Mesodermal cell (in vitro differentiated cells): Measurements from ENCODE around the gene KRT86.

ENCODE experiments used
- H3K27ac ChIP-seq: 2 replicates; pipeline ENCODE4 v1.7.0; 2013; ENCODE audit warnings: mild to moderate bottlenecking, low read depth, low read length, moderate library complexity; ENCODE audit not compliant: severe bottlenecking
- H3K36me3 ChIP-seq: 2 replicates; pipeline ENCODE4 v1.7.1; 2013; ENCODE audit warnings: mild to moderate bottlenecking, low read length, moderate library complexity; ENCODE audit not compliant: control insufficient read depth, insufficient read depth
- H3K4me1 ChIP-seq: one replicate; pipeline ENCODE4 v1.7.1; 2013; ENCODE audit warnings: mild to moderate bottlenecking, low read length; ENCODE audit not compliant: insufficient read depth, control insufficient read depth, poor library complexity, severe bottlenecking
- H3K4me3 ChIP-seq: 2 replicates; pipeline ENCODE4 v1.7.0; 2013; ENCODE audit warnings: low read length, control low read depth, mild to moderate bottlenecking; ENCODE audit not compliant: insufficient read depth, poor library complexity, severe bottlenecking; ENCODE audit errors: extremely low read depth
- H3K9me3 ChIP-seq: 2 replicates; pipeline ENCODE4 v1.7.1; 2013; ENCODE audit warnings: mild to moderate bottlenecking, low read length, moderate library complexity; ENCODE audit not compliant: control insufficient read depth
- WGBS, 2 experiments: methylation state at CpG; one replicate each; pipeline ENCODE4 v1.1.5; 2013; ENCODE audit warnings: missing lambda C conversion rate in 2 of 2; ENCODE audit not compliant: insufficient coverage in 2 of 2; 5-methylcytosine and 5-hydroxymethylcytosine counted together

The KRT86 gene

GRCh38 chr12:52262286-52262685, 12.2 kb upstream of the KRT86 start:
- 85 to 100% methylated on average over 1 to 2 of the region's 3 CpGs for WGBS, 2 experiments
- Histone ChIP-seq H3K27ac (no peak overlapping the region), H3K4me3 (no peak overlapping the region), H3K9me3 (no peaks in the 10 kb centered on the region), H3K36me3 (no peaks in the 10 kb centered on the region), H3K4me1 (no peaks in the 10 kb centered on the region)

- no peaks in the 10 kb centered on the region for H3K36me3 ChIP-seq
- no peak overlapping the region for H3K27ac ChIP-seq
- H3K4me3 ChIP-seq = no peak overlapping the region
- no peaks in the 10 kb centered on the region for H3K9me3 ChIP-seq
- WGBS, 2 experiments = 90 to 93% methylated on average over 6 to 7 of the region's 7 CpGs
- H3K4me1 ChIP-seq = no peaks in the 10 kb centered on the region
Observed at GRCh38 chr12:52263761-52264434, 10.5 kb upstream of the KRT86 start.

DNA sequence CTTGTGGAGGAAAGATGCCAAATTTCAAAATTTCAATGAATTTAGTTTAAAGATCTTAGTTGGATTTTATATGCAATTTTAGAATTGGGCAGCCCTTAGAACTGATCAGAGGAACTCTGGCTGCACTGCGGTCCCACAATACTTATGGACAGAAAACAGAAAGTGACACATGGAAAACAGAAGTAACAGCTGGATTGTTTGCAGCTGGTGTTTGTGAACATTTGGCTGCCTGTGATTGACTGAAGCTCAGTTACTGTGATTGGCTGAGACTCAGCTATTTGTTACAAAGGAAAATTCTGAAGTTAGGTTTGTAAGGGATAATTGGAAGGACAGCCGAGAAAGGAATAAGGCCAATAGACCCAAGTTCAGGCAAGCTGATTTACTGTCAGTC, 10.0 kb upstream of the KRT86 start:
- Histone ChIP-seq H3K27ac (no peak overlapping the region), H3K36me3 (no peaks in the 10 kb centered on the region), H3K4me1 (no peaks in the 10 kb centered on the region), H3K4me3 (no peak overlapping the region), H3K9me3 (no peaks in the 10 kb centered on the region)
- WGBS, 2 experiments = 96 to 100% methylated on average over 1 to 2 of the region's 2 CpGs

- H3K4me1 ChIP-seq = no peaks in the 10 kb centered on the region
- H3K9me3 ChIP-seq = no peaks in the 10 kb centered on the region
- H3K27ac ChIP-seq = no peak overlapping the region
- 100% methylated on average over 2 of the region's 2 CpGs for WGBS, 2 experiments
- no peaks in the 10 kb centered on the region for H3K36me3 ChIP-seq
- no peak overlapping the region for H3K4me3 ChIP-seq
Observed at GRCh38 chr12:52266514-52266913, 7.9 kb upstream of the KRT86 start.

DNA sequence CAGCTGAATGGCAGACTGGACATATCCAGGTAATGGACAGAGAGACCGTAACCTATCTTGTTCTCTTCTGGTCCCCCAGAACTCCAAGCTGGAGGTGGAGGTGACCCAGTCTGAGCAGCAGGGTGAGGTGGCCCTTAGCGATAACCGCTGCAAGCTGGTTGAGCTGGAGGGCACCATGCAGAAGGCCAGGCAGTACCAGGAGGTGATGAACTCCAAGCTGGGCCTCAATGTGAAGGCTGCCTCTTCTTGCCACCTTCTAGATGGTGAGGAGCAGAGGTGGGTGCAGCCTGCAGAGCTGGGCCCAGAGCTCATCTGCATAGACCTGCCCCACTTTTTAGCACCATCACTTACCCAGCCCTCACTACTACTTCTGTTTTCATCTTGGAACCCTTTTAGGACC, 7.2 kb upstream of the KRT86 start:
- Histone ChIP-seq H3K9me3 (no peaks in the 10 kb centered on the region), H3K36me3 (no peaks in the 10 kb centered on the region), H3K4me1 (no peaks in the 10 kb centered on the region), H3K27ac (no peak overlapping the region), H3K4me3 (no peak overlapping the region)
- WGBS, 2 experiments = 56 to 61% methylated on average over 3 of the region's 3 CpGs

- no peak overlapping the region for H3K4me3 ChIP-seq
- H3K9me3 ChIP-seq = no peaks in the 10 kb centered on the region
- WGBS, 2 experiments = 70 to 71% methylated on average over 1 to 2 of the region's 3 CpGs
- no peaks in the 10 kb centered on the region for H3K4me1 ChIP-seq
- no peaks in the 10 kb centered on the region for H3K36me3 ChIP-seq
- H3K27ac ChIP-seq = no peak overlapping the region
Observed at GRCh38 chr12:52267699-52268098, 6.7 kb upstream of the KRT86 start.

DNA sequence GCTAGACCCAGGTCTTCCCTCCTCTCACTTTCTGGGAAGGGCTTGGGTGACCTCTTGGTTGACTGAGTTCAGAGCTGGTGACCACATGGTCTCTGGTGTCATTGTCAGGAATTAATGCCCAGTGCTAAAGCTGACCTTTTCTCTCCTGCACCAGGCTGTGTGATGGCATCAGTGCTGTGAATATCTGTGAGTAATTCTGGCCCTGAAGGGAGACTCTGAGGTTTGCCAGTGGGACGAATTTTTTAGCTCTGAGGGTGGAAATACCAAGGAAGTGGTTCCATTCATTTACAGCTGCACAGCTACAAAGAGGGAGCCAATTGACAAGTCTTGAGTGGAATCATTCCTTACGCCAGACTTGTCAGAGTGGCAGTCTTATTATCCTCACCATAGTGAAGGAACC, 6.2 kb upstream of the KRT86 start:
- no peaks in the 10 kb centered on the region for H3K9me3 ChIP-seq
- H3K4me1 ChIP-seq = no peaks in the 10 kb centered on the region
- WGBS, 2 experiments = 75 to 80% methylated on average over 1 of the region's 2 CpGs
- no peak overlapping the region for H3K4me3 ChIP-seq
- no peak overlapping the region for H3K27ac ChIP-seq
- no peaks in the 10 kb centered on the region for H3K36me3 ChIP-seq

DNA sequence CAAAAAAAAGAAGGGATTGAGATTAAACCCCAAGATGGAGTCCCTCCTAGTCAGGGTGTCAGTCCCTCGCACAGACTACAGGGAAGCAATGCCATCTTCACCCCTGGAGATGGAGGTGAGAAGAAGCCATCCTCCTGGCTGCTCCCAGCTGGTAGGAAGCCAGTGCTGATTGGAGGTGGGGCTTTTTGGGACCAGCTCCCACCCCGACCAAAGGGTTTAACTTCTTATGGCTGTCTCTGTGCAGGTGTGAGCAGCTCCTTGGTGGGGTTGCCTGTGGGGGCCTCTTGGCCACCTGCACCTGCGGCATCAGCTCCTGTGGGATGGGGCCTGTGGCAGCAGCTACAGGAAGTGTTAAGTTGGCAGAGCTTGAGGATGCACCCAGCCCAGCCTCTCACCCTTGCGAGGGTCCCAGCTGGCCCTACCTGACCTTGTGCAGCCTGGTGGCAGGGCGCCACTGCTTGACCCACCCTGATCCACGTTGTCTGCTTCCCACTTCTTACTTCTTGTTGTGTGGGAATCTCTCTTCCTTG, 3.8 kb upstream of the KRT86 start:
- whole genome bisulfite sequencing, 2 experiments = 75 to 91% methylated on average over 4 to 6 of the region's 6 CpGs
- Histone ChIP-seq H3K4me1 (no peaks in the 10 kb centered on the region), H3K36me3 (no peaks in the 10 kb centered on the region), H3K4me3 (no peak overlapping the region), H3K27ac (no peak overlapping the region), H3K9me3 (no peaks in the 10 kb centered on the region)

DNA sequence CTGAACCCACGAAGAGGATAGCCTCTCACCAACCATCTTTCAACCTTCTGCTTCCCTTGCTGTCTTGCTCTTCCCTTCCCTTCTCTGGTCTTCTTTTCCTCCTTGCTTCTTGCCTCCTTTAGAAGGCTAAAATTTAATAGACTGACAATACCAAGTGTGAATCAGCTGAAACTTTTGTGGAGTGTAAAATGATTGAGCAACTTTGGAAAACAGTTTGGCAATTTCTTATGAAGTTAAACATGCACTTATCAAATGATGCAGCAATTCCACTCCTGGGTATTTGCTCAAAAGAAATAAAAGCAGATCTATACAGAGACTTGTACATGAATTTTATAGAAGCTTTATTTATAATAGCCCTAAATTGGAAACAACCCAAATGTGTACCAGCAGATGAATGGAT, 3.3 kb upstream of the KRT86 start:
- 80% methylated on average over 1 of the region's 1 CpG; no CpG with 5 or more reads in 1 of the 2 experiments for WGBS, 2 experiments
- Histone ChIP-seq H3K9me3 (no peaks in the 10 kb centered on the region), H3K4me1 (no peaks in the 10 kb centered on the region), H3K36me3 (no peaks in the 10 kb centered on the region), H3K4me3 (no peak overlapping the region), H3K27ac (no peak overlapping the region)

- H3K4me1 ChIP-seq = peaks cover 9% of the 10 kb centered on the region
- WGBS, 2 experiments = 78 to 93% methylated on average over 2 to 3 of the region's 3 CpGs
- H3K9me3 ChIP-seq = no peaks in the 10 kb centered on the region
- H3K4me3 ChIP-seq = no peak overlapping the region
- H3K36me3 ChIP-seq = no peaks in the 10 kb centered on the region
- no peak overlapping the region for H3K27ac ChIP-seq
Observed at GRCh38 chr12:52275686-52276085, 1.2 kb downstream of the KRT86 start.

DNA sequence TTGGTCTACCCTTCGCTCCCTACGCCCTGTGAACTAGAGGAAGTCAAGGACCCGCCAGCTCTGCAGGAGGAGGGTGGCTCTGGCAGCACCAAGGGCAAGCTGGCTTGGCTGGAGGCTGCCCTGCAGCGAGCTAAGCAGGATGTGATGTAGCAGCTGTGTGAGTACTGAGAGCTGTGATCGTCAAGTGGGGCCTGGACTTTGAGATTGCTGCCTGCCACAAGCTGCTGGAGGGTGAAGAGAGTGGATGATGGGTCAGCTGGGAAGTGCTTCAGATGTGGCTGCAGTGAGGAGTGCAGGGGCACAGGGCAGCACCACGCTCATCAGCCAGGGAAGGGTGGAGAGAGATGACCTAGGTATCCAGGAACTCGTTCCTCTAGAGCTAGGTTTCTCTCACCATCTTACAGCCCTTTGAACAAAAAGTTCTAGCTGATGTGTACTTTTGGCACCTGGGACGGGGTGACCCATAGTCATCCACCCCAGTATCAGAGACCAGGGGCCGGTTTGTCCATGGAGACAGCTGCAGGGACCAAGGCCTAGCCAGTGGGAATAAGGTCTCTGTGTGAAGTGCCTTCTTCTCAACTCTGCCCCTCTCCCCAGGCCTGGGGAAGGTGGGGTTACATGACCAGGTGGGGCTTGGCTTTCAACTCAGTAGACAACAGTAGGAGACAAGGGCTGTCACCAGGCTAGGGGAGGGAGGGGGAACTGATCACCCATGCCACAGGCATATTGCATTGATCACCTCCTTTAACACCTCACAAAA, 3.2 kb downstream of the KRT86 start:
- 94 to 96% methylated on average over 7 to 9 of the region's 9 CpGs for whole genome bisulfite sequencing, 2 experiments

More for the DNA sequence above, 3.2 kb downstream of the KRT86 start:
- Histone ChIP-seq H3K9me3 (no peaks in the 10 kb centered on the region), H3K4me3 (no peak overlapping the region), H3K4me1 (peaks cover 21% of the 10 kb centered on the region), H3K36me3 (no peaks in the 10 kb centered on the region), H3K27ac (no peak overlapping the region)
